ENCODE results near the gene CBLN2. TPM values are rescaled to one million over a fixed set of nuclear protein-coding genes. Genes with fewer than 3 reads are reported as not detected.

CBLN2 gene
- total RNA-seq: 0.40 TPM

DNA sequence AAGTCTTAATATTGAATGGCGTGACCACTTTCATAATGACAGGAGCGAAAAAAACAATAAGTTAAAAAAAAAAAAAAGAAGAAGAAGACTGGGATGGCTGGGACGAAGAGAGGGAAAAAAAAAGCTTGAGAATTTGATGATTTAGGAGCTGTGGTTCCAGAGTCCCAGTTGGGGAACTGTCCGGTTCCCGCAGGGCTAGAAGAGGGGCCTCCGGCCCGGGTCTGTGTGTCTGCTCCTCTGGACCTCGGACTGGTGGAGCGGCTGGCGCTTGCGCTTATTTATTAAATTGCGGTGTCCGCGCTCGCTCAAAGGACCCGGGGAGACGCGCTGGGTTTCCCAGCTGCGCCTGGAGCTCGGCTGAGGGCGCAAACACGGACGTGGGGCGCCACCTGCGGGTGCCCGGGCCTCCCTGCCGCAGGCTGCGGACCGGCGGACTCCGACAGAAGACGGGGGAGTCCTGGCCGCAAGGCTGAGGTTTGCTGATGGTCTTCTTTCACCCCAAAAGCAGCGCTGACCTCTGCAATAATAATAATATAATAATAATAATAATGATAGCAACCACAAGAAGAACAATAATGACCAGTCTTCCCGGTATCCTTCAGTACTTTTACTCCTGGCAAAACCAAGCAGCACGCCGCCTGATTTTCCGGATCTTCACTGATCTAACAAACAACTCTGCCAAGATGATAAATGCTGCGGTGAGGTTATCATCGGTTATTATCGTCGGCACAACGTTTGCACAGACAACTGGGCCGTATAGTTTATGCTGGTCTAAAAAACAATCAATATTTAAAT is at the start of gene CBLN2:
Gene CBLN2, minus strand, starts transcription at position 251 of the 795 bp plus-strand sequence. CDS start 2,182 bp downstream, outside the sequence.
- peak; percentile 52 for DNase-seq (ENCODE audit: low spot score)

- DNase-seq (ENCODE audit: low spot score): no peak
Measured at GRCh38 chr18:72588360-72588759, 44.2 kb upstream of the CBLN2 start.

DNA sequence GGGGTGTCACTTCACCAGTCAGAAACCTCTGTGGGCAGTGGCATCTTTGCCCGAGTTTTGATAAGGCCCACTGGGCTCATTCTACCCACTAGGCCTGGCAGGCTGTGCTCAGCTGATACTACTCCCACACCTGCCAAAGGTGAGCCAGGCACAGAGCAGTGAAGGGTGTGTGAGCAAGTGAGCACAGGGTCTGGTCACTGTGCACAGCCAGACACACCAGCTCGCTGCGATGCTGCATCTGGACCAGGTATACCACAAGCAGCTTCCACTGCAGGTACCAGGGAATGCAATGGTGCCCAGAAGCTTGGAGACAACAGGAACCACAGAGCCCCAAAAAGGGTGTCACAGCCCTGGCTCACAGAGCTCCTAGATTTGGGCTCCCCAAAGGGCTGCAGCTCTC is 40.6 kb upstream of the CBLN2 start:
- DNase-seq (ENCODE audit: low spot score): no peak

DNA sequence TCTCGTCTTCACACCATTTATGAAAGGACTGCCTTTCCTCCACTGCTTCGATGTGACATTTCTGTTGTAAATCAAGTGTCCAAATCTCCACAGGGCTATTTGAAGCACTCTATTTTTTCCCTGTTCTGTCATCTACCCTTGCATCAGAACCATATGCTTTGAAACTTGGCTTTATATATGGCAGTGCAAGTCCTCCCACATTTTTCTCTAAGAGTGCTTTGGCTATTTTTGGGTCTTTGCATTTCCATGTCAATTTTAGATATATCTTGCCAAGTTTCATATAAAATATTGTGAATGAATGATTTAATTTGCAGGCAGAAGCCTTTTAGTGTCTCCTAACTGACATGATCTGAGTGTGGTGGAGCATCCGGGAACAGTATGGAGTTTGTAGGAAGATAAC is 37.8 kb upstream of the CBLN2 start:
- no peak for DNase-seq (ENCODE audit: low spot score)

- no peak for DNase-seq (ENCODE audit: low spot score)
Measured at GRCh38 chr18:72572896-72573295, 28.8 kb upstream of the CBLN2 start.

GRCh38 chr18:72566290-72566689 is 22.1 kb upstream of the CBLN2 start:
- no peak for DNase-seq (ENCODE audit: low spot score)

- no peak for DNase-seq (ENCODE audit: low spot score)
Measured at GRCh38 chr18:72555968-72556367, 11.8 kb upstream of the CBLN2 start.

DNA sequence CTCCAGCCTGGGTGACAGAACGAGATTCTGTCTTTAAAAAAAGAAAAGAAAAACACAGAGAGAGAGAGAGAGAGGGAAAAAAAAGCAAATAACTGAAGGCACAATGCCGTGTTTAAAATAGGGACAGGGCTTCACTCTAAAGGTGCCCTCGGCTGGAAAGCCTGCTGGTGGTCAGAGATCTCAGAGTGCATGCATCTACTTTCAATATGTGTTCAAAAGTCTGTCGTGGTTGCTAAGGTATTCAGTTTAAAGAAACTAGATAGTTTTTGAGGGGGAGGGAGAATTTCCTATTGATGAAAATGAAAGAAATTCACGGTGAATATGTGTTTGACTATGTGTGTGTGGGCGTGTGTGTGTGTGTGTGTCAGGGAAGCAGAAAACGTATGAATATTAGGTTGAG is 11.0 kb upstream of the CBLN2 start:
- no peak for DNase-seq (ENCODE audit: low spot score)

DNA sequence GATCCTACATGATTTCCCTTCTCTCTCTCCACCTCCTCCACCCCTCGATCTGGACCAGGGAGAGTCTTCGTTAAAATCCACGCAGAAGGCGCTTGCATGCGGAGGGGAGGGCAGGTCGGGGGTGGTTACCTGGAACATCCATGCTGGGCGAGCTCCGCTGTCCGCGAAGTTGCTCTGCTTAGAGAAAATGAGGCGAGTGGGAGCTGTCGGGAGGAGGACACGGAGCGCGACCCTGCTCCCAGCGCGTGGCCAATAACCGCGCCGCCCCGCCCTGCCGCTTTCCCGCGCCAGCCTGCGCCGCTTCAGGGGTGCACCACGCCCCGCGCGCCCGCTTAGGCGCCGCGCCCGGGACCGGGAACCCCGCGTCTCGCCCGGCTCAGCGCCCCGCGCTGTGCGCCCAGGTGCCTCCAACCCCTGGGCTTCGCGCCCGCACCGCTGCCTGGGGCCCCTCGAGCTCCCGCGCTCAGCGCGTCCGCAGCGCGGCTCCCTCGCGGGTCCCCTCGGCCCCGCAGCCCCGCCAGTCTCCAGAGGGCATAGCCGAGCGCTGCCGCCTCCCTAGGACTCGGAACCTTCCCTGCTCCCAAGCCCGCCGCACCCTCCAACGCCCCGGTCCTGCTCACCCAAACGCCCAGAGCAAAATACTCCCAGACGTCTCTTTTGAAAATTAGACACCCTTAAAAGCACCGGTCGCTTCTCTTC is 636 bp downstream of the CBLN2 start:
- no peak for DNase-seq (ENCODE audit: low spot score)

- no peak for DNase-seq (ENCODE audit: low spot score)
Measured at GRCh38 chr18:72542984-72543356, 1.2 kb downstream of the CBLN2 start.

DNA sequence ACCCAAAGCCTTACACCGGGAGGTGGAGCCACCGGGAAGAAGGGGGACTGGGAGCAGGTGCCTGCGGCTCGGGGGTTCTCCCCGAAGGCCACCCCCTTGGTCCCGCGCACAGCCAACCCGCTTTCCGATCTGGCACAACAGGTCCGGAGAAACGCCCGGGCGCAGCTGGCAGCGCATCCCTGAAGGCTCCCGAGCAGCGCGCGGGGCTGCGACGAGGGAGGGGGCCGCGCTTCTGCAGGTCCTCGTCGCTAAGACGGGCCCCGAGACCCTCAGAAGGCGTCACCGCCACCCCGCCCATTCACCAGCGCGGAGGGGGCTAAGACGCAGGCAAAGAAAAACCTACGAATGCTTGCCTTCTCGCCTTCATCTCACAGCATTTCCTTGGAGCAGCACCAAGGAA is 1.8 kb downstream of the CBLN2 start:
- DNase-seq (ENCODE audit: low spot score): no peak

DNA sequence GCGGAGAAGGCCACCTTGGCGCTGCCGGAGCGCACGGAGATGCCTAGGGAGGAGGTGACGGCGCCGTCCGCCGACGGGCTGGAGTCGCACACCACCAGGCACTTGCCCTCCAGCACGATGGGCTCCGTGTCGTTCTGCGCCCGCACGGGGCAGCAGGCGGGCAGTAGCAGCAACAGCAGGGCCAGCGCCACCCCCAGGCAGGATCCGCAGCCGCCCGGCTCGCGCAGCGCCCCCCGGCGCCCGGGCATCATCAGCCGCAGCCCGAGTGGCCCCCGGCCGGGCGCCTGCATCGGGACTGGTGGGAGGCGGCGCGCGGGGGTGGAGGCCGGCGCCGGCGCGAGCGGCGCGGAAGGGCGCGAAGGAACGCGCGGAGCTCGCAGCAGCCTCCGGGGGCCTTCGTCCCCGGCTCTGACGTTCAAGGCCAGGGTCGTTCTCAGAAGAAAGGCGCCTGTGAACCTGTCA is 2.2 kb downstream of the CBLN2 start:
- DNase-seq (ENCODE audit: low spot score): no peak

DNA sequence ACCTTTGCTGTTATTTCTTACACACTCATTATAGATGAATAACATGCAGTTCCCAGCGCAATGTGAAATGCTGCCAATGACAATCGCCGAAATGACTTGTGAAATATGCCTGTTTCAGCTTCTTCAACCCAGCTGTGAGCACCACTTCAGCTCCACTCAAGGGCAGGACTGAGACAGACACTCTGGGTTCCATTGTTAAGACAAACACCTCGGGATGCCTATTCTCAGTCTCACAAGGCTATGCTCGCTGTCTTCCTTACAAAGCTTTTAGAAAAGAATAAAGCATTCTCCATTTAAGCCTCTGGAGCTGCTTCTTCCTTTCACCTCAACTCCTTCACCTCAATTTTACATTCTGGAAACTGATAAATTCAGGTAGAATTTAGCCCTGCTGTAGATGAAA is 4.2 kb downstream of the CBLN2 start:
- DNase-seq (ENCODE audit: low spot score): no peak

DNA sequence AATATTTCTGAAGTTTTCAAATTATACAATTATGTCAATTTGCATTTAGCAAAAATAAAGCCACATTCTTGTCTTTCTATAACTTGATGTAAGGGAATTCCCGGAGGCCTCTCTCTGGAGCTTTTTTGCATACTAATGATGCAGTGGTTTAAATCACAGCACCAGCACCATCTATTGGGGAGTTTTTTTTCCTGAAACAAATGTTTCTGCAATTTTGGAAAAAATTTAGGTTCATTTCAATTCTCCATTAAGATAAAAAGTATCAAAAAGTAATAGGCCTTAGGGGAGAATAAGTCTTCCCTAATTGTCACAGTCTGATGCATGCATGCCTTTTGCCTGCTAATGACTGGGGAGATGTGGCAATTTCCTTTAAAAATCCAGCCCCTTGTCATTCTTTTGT is 13.5 kb downstream of the CBLN2 start:
- no peak for DNase-seq (ENCODE audit: low spot score)

DNA sequence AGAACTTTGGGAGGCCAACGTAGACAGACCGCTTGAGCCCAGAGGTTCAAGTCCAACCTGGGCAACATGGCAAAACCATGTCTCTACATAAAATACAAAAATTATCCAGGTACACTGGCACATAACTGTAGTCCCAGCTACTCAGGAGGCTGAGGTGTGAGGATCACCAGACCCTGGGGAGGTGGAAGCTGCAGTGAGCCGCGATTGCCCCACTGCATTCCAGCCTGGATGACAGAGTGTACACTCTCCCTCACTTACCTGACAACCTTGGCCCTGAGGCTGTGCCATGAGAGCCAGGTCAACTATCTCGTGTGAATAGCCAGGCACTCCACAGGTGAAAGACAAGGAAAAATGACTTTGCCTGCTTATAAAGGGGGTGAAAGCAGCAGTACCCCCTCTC is 39.3 kb downstream of the CBLN2 start:
- DNase-seq (ENCODE audit: low spot score): no peak

DNA sequence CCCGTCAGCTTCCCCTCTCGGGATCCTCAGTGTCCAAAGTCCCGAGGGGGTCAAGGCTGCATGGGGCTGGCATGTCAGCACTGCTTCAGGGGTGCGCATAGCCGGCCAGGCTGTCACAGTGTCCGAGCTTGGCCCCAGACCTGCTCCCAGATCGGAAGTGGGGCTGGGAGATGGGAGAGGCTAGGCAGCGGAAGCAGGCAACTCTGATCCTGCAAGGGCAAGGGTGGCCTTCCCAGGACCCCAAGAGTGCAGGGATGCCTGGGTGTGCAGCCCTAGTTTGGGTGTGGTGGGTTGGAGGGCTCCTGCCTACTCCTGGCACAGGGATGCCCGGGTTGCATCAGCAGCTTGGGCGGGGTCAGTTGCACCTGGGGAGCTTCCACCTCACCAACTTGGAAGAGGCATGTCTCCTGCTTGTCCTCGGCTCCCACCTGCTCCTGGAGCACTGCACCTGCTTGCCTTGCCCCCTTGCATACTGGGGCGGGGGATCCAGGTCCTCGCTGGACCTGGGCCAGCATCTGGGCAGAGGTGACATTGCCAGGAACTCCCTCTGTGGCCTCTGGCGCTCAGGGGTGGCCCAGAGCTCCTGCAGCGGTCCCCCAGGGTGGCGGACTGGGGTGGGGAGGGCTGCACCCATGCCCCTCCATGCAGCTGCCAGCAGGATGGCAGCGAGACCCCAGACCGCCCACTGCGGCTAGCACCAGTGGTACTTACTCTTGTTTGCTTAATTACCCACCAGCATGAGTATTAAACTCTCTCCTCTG is 41.3 kb downstream of the CBLN2 start:
- no peak for DNase-seq (ENCODE audit: low spot score)

- DNase-seq (ENCODE audit: low spot score): no peak
Measured at GRCh38 chr18:72492497-72492896, 51.6 kb downstream of the CBLN2 start.
